ENCODE results near the gene UCHL3. TPM values are rescaled to one million over a fixed set of nuclear protein-coding genes. Genes with fewer than 3 reads are reported as not detected.

The UCHL3 gene
- total and polyA plus RNA-seq, 9 of the 15 experiments (the other 6 are each of a cell fraction or from before 2014, with no cell fraction given), result 42.2 to 112 (median 85.4) TPM

- TF ChIP-seq E4F1 (CRISPR knock-in tag; IDR thresholded peaks at IDR 0.05; ENCODE audit: borderline replicate concordance) (no peak), ZFP30 (CRISPR knock-in tag; IDR thresholded peaks at IDR 0.05; ENCODE audit: borderline replicate concordance) (no peak), ZNF274 (IDR thresholded peaks at IDR 0.05; ENCODE audit: borderline replicate concordance, low read depth, low read length) (no peak)
- TF ChIP-seq, protein P1, sequence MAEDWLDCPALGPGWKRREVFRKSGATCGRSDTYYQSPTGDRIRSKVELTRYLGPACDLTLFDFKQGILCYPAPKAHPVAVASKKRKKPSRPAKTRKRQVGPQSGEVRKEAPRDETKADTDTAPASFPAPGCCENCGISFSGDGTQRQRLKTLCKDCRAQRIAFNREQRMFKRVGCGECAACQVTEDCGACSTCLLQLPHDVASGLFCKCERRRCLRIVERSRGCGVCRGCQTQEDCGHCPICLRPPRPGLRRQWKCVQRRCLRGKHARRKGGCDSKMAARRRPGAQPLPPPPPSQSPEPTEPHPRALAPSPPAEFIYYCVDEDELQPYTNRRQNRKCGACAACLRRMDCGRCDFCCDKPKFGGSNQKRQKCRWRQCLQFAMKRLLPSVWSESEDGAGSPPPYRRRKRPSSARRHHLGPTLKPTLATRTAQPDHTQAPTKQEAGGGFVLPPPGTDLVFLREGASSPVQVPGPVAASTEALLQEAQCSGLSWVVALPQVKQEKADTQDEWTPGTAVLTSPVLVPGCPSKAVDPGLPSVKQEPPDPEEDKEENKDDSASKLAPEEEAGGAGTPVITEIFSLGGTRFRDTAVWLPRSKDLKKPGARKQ (CRISPR knock-in tag; IDR thresholded peaks at IDR 0.05), result no peak
Observed at GRCh38 chr13:75628801-75629200, 79.2 kb downstream of the UCHL3 start (continued).

DNA sequence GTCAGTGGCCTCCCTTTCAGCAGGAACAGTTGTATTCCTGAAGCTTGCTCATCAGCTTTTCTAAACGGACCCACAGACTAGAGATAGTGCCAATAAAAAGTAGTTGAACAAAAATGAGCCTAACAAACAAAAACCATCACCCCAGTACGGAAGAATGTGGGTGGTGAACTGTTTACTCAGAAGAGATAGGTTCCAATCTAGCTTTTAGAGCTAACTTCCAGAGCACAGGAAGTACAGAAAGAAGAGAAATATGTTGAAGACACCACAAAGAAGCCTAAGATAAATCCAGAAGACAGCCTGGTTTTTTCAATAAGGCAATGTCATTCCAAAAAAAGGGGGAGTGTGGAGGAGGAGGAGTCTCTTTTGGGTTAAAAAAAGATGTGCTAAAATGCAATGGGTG is 83.7 kb downstream of the UCHL3 start:
- Histone ChIP-seq H3K4me2 (ENCODE audit: insufficient read depth, low read length) (no peak overlapping the region), H3K27me3 (ENCODE audit: control insufficient read depth in 2 of 2, insufficient read depth in 2 of 2, low read length in 2 of 2) (no peaks in the 10 kb centered on the region), H2AFZ (ENCODE audit: low read depth, low read length) (no peak overlapping the region), H3K4me3 (no peak overlapping the region), H3K4me1 (replicated peaks in 1 of 2; ENCODE audit: control insufficient read depth in 2 of 2, insufficient read depth in 2 of 2, low read length in 2 of 2) (peaks cover 0 to 15% of the 10 kb centered on the region in 2 experiments; a peak in 2 of 5 replicates), H3K9me1 (ENCODE audit: control insufficient read depth, insufficient read depth, low read length) (no peaks in the 10 kb centered on the region), H4K20me1 (replicated peaks; ENCODE audit: control insufficient read depth, insufficient read depth, low read length) (no peaks in the 10 kb centered on the region), H3K36me3 (ENCODE audit: control insufficient read depth, insufficient read depth, low read length) (no peaks in the 10 kb centered on the region), H3K9ac (ENCODE audit: insufficient read depth in 1 of 2, low read depth in 2 of 2, low read length in 2 of 2) (no peak overlapping the region), H3K9me3 (replicated peaks; ENCODE audit: control insufficient read depth, insufficient read depth, low read depth, low read length) (no peaks in the 10 kb centered on the region), H3K27ac (ENCODE audit: extremely low read depth, low read depth, low read length) (no peak overlapping the region), H3K79me2 (ENCODE audit: control insufficient read depth, insufficient read depth, low read length) (no peaks in the 10 kb centered on the region)
- ChIA-PET POLR2A (interaction anchor here (0.9 kb wide), 1 partner anchor 15 kb away, joined by 4 read pairs; no protein-coding TSS in a partner anchor), CTCF (ENCODE audit: low intra/inter-chr PET ratio) (no interaction called here)
- WGBS (ENCODE audit: insufficient coverage, low coverage, missing lambda C conversion rate), result 0% methylated on average over 2 of the region's 2 CpGs
- DNase-seq (ENCODE audit: extremely low read depth in 1 of 4, low spot score in 3 of 4), result no peak
- TF ChIP-seq ELF2 (CRISPR knock-in tag; IDR thresholded peaks at IDR 0.05) (no peak), MAFG (tag; conservative IDR thresholded peaks at IDR 0.05) (no peak), ZNF133 (CRISPR knock-in tag; IDR thresholded peaks at IDR 0.05) (no peak), MED1 (CRISPR knock-in tag; IDR thresholded peaks at IDR 0.05; ENCODE audit: borderline replicate concordance) (no peak), ZKSCAN3 (CRISPR knock-in tag; IDR thresholded peaks at IDR 0.05) (no peak), GTF2F1 (IDR thresholded peaks at IDR 0.05; ENCODE audit: low read depth, low read length) (no peak), NUFIP1 (IDR thresholded peaks at IDR 0.05; ENCODE audit: partially characterized antibody) (no peak), TCF7L2 (IDR thresholded peaks at IDR 0.05; ENCODE audit: low read depth, low read length) (no peak), CTBP1 (IDR thresholded peaks at IDR 0.05; ENCODE audit: borderline replicate concordance) (no peak), KDM4B (IDR thresholded peaks at IDR 0.05; ENCODE audit: borderline replicate concordance in 2 of 2, low read depth in 1 of 2) (no peak)
- TF ChIP-seq, protein P2, sequence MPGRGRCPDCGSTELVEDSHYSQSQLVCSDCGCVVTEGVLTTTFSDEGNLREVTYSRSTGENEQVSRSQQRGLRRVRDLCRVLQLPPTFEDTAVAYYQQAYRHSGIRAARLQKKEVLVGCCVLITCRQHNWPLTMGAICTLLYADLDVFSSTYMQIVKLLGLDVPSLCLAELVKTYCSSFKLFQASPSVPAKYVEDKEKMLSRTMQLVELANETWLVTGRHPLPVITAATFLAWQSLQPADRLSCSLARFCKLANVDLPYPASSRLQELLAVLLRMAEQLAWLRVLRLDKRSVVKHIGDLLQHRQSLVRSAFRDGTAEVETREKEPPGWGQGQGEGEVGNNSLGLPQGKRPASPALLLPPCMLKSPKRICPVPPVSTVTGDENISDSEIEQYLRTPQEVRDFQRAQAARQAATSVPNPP (IDR thresholded peaks at IDR 0.05; ENCODE audit: borderline replicate concordance, insufficient read depth, insufficient read length), result no peak
- BruUV-seq (replicated peaks), result no TSS peak
- no peak for ATAC-seq
- in situ Hi-C loops (cut with MboI) (no loop called here), intact Hi-C loops (cut with micrococcal nuclease) (no loop called here)
- no peak for FAIRE-seq

All from K562 (cell line).